C4-2B (cell line): ENCODE results near the gene BNC1.

Experiments
- CTCF ChIP-seq: fragments of 450-650 bp; conservative IDR thresholded peaks from 2 replicates; pipeline ENCODE4 v1.5.1; 2017; ENCODE audit warnings: mild to moderate bottlenecking
- ZFX ChIP-seq: fragments of 450-650 bp; IDR thresholded peaks from 2 replicates; pipeline ENCODE4 v1.6.1; 2017

GRCh38 chr15:83319771-83320170, 35.3 kb upstream of the BNC1 start:
- TF ChIP-seq CTCF: no peak
- TF ChIP-seq ZFX: no peak
